DND-41 (cell line): Measurements from ENCODE around the gene CLTCL1.

Source experiments
- CTCF ChIP-seq: IDR thresholded peaks from 2 replicates; pipeline ENCODE4 v1.5.1; 2012; ENCODE audit warnings: borderline replicate concordance, low read length, moderate library complexity, mild to moderate bottlenecking; ENCODE audit not compliant: poor library complexity, severe bottlenecking; ENCODE audit errors: extremely low read depth
- EZH2 ChIP-seq: IDR thresholded peaks from 3 replicates; pipeline ENCODE4 v1.6.1; 2012; ENCODE audit warnings: borderline replicate concordance, low read depth, mild to moderate bottlenecking, moderate library complexity, low read length, inconsistent platforms; ENCODE audit not compliant: severe bottlenecking

- TF ChIP-seq CTCF = no peak
- TF ChIP-seq EZH2 = no peak
Observed at GRCh38 chr22:19147195-19147780, 144.2 kb downstream of the CLTCL1 start.
